Measurements from ENCODE around the gene CD248.
"Not testable (repeated sequence)": the region's sequence is repeated elsewhere in the genome, so short reads cannot be mapped to it uniquely, and the experiment has no call there.

Gene CD248

DNA sequence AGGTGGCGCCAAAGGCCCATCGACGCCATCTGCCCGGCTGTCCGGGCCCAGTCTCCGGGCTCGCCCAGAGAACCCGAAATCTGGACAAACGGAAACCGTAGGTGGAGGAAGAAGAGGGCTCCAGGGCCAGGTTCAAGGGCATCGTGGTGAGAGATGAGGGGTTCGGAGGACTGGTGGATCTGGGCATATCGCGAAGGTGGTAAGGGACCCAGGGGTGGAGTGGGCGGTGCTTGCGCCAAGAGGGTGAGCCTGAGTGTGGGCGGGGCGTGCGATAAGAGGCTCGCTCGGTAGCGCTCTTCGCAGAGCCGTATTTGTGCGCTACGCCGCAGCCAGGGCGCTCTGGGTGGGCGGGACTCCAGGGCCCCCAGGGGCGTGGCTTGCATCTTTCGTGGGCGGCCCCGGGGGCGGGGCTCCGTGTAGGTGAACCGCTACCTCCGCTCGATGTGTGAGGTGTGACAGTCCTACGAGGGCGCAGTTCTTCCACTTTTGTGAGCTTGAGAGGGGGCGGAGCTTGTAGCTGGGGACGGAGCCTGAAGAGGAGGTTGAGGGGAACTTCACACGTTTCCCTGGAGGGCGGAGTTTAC lies 4.8 kb downstream of the CD248 start:
- peak; percentile 100 for DNase-seq

DNA sequence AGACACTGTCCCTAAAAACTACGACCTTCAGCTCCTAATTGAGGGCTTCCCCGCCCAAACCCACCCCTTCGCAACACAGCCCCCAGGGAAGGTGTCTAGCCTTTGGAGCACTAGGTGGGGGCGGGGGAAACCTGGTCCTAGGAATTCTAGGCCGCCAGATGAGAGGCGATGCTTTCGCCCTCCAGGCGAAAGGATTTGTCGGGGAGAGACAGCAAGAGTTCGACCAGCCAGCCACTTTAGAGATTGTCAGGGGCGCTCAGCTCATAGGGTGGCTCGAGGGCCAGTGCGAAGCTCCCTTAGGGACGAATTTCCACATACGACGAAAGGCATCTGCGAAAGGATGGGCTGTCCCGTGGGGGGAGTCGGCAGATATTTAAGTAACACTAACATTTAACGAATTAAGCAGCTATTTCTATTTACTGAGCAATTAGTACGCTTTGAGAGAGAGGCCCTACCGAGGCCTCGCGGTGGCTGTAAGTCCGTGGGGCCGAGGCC lies 5.3 kb downstream of the CD248 start:
- DNase-seq: no peak

DNA sequence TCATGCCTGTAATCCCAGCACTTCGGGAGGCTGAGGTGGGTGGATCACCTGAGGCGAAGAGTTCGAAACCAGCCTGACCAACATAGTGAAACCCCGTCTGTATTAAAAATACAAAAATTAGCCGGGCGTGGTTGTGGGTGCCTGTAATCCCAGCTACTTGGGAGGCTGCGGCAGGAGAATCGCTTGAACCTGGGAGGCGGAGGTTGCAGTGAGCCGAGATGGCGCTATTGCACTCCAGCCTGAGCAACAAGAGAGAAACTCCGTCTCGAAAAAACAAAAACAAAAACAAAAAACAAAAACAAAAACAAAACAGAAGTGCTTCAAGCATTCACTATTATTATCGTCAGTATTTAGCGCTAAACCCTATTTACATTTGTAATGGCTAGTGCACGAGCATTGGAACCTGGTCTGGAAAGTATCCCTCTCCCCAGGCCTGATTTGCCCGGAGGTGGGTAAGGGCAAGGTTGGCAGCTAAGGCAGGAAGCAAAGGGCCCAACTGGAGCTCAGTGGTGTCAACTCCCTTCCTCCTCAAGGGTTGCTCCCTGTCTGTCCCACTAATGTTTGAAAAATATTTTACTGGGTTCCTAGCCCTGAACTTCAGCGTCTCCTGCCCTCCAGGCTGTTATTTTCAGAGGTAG lies 5.9 kb downstream of the CD248 start:
- not testable (repeated sequence) for DNase-seq

DNA sequence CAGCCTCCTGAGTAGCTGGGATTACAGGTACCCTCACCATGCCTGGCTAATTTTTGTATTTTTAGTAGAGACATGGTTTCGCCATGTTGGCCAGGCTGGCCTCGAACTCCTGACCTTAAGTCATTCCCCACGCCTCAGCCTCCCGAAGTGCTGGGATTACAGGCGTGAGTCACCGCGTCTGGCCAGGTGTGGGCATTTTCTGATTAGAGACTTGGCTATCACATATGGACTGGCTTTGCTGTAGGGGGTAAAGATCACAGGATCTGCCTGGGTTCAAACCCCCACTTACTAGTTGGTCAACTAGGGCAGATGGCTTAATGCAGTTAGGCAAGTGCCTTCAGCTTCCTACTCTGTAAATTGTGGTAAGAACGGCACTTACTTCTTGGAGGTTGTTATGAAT lies 6.5 kb downstream of the CD248 start:
- no peak for DNase-seq

DNA sequence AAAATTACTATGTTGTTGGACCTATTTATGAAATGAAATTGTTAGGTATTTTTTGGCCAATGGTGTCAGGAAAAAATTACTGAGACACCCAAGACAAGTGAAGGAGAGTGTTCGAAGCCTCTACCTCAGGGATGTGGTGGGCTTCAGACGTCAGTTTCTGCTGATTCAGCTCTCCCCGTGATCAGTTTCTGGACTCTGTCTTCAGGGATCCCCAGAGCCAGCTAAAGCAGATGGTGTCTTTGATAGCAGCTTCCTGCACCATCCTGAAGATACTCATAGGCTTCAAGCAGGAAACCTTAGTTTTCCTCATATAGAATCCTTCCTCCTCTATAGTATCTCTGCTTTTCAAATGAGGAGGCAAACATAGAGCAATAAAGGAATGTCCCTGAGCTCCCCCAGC lies 7.4 kb downstream of the CD248 start:
- DNase-seq: no peak

DNA sequence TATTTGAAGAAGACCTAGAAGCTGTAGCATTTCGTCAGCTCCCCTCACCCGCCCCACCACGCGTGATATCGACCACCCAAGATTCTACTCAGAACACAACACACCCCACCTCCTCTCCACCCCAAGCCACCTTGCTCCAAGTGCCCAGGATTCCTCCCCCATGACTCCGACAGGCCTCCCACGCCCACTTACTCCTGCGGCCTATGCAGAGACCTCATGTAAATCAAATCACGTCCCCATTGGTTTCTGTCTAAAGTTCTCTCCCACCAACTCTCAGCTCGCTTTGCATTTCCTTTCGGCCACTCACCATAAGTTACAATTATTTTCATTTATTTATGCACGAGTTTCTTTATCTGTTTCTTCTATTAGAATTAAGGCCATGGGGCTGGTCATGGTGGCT lies 14.2 kb downstream of the CD248 start:
- no peak for DNase-seq

DNA sequence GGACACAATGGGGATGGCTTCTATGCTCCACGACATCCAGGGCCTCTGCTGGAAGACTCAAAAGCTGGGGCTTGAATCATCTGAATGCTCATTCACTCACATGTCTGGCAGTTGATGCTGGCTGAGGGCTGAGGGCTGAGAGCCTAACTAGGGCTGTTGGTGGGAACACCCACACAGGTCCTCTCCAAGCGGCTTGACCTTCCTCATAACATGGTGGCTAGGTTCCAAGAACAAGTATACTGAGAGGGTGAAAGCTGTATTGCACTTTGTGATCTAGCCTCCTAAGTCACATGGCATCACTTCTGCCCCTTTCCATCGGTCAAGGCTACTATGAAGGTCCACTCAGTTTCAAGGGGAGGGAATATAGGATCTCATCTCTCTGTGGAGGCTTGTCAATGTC lies 17.7 kb downstream of the CD248 start:
- DNase-seq: no peak

DNA sequence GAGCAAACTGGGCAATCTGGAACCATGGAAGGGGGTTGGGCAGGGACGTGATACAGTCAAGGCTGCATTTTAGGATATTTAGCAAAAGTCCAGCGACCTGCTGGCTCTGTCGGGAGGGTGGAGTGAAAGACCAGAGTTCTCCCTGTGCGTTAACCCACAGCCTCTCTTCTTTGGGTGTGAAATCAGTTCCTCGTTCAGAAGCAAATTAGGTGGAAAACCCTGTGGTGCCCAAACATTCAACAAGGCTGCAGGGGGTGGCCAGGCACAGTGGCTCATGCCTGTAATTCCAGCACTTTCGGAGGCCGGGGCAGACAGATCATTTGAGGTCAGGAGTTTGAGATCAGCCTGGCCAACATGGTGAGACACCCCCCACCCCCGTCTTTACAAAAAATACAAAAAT lies 19.2 kb downstream of the CD248 start:
- DNase-seq: no peak

DNA sequence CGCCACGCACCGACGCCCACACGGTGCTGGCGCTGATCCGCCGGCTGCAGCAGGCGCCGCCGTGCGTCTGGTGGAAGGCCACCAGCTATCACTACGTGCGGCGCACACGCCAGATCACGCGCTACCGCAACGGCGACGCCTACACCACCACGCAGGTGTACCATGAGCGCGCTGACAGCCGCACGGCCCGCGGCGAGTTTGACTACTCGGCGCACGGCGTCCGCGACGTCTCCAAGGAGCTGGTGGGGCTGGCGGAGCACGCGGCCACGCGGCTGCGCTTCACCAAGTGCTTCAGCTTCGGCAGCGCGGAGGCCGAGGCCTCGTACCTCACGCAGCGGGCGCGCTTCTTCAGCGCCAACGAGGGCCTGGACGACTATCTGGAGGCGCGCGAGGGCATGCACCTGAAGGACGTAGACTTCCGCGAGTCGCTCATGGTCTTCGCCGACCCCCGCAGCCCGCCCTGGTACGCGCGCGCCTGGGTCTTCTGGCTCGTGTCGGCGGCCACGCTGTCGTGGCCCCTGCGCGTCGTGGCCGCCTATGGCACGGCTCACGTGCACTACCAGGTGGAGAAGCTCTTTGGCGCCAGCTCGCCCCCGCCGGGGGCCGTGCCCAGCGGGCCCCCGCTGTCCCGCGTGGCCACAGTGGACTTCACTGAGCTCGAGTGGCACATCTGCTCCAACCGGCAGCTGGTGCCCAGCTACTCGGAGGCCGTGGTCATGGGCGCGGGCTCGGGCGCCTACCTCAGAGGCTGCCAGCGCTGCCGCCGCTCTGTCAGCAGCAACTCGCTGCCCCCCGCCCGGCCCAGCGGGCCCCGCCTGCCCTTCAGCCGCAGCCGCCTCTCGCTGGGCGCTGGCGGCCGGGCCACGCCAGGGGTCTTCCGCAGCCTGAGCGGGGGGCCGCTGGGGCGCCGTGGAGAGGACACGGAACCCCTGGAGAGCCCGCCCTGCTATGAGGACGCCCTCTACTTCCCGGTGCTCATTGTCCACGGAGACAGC lies 21.9 kb downstream of the CD248 start:
- no peak for DNase-seq

DNA sequence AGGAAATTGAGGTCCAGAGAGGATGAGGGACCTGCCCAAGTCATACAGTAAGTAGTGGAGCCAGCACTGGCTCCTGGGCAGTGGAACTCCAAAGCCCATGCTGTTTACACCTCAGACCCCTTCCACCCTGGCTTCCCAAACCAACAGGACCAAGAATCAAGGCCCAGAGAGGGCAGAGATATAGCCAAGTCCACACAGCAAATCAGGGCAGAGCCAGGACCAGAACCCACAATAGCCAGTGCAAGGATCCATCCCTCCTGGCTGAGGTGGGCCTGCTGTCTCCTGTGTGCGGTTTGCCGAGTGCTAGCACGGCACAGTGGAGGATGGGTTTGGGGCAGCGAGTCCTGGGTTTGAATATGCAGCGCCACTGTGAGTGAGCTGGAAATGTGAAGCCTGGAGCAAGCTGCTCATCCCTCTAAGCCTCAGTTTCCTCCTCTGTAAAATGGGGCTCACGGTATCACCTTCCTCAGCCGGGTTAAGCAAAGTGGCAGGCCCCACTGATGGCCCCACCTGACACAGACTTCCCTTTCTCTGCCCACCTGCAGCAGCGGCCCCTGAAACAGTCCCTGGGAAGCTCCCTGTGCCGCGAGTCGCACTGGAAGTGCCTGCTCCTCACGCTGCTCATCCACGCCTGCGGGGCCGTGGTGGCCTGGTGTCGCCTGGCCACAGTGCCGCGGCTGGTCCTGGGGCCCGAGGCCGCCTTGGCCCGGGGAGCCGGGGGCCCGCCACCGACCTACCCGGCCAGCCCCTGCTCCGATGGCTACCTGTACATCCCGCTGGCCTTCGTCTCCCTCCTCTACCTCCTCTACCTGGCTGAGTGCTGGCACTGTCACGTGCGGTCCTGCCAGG lies 22.8 kb downstream of the CD248 start:
- DNase-seq: no peak

DNA sequence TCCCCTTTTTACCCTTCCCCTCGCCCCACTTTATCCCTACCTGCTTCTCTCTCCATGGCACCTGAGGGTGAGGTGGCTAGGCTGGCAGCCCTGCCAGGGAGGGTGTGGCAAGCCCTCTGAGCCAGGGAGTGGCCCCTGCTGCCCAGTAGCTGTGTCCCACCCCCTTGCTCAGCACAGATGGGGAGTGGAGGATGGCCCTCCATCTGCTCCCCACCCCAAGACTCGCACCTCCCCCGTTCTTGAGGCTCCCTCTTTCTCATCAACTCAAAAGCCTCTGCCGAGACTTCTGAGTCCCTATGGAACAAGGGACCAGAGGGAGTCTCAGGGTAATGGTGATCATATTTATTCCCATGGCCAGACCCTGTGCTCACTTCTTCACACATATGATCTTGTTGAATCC lies 23.5 kb downstream of the CD248 start:
- no peak for DNase-seq

DNA sequence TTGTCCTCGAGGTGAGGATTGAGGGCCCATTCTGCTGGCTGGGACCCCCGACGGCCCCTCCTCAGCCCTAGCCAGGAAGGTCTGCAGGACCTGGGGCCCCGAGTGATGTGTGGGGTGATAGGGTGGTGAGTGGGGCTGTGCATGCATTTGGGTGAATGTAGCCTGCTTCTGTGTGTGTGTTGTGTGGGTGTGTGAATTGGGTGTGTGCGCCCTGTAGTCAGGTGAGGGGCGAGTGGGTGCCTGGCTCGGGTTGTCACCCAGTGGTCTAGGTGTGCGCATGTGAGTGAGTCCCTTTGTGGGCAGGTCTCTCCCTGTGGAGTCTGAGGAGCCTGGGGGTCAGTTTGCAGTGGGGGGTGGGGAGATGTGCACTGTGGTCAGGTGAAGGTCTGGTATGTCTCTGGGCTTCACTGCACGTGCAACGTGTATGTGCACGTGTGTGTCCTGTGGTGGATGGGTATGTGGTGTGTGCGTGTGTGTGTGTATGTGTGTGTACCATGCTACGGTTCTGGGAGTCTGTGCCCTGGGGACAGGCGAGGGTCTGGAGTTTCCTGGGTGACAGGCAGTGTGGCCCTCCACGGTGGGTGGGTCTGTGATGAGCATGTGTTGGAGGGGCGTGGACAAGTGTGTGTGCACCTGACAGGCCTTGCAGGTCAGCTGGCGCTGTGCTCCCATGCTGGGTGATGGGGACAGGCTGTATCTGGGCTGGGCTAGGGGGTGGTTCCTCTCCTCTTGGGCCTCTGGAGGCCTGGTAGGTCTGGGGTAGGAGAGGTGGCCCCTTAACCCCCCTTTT lies 24.1 kb downstream of the CD248 start:
- no peak for DNase-seq

DNA sequence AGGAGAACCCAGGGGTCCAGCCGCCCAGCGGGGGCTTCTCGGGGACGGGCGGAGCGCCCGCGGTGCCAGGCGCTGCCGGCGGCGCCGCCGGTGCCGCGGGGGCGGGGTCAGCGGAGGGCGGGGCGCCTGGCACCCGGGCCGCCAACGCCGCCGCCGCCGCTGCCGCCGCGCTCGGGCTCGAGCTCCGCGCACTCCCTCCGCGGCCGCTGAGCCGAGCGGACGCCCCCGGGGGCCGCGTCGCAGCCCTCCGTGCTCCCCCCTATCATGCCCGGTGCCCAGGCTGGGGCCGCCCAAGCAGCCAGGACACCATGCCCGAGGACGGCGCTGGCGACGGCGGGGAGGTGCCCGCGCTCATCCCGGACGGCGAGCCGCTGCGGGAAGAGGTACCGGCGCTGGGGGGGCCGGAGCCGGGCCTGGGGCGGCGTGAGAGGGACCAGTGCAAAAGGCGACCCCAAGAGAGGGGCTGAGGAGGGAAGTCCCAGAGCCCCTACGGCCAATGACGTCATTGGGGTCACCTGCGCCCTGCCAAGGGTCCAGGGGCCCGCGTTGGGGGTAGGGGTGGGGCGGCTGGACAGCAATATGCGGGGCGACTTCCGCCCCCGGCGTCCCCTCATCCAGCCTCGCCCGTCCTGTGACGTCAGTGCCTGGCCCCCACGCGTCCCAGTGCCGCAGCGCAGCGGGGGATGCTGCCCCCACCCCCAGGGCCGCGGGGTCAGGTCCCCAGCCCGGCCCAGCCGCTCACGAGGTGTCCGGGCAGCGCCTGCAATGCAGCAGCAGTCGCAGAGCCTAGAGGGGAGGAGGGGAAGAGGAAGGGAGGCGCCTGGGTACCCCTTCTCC lies 24.9 kb downstream of the CD248 start, which contains the start of gene TMEM151A:
TSS of gene TMEM151A (plus strand) at position 189 of the 837 bp plus-strand sequence. CDS start at position 309, 120 bp downstream.
- peak; percentile 51 for DNase-seq

DNA sequence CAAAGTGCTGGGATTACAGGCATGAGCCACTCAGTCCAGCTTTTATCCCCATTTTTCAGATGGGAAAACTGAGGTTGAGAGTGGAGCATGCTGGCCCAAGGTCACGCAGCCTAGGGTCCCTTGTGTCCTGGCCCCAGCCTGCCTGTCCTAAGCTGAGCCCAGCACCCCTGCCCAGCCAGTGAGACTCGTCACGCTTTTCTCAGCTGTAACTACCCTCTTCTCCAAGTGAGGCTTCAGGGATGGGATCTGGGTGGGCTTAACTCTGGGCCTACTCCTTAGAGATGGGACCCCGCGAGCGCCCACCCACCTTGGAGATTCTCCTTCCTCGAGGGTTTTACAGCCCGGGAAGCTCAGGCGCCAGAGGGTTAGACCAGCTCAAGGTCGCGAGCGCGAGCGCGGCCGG lies 25.5 kb downstream of the CD248 start:
- DNase-seq: no peak

DNA sequence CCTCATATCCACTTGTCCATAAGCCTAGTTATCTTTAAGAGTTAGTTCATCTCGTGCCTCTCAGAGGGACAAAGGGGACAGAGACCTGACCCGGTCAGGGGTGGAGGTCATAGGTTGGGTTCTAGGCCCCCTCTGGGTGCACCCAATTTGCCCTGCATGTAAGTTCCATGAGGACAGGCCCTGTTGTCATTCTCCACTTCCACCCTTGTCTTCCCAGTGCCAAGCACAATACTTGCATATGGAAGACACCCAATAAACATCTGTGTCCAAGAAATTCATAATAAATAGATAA lies 26.6 kb downstream of the CD248 start:
- no peak for DNase-seq

DNA sequence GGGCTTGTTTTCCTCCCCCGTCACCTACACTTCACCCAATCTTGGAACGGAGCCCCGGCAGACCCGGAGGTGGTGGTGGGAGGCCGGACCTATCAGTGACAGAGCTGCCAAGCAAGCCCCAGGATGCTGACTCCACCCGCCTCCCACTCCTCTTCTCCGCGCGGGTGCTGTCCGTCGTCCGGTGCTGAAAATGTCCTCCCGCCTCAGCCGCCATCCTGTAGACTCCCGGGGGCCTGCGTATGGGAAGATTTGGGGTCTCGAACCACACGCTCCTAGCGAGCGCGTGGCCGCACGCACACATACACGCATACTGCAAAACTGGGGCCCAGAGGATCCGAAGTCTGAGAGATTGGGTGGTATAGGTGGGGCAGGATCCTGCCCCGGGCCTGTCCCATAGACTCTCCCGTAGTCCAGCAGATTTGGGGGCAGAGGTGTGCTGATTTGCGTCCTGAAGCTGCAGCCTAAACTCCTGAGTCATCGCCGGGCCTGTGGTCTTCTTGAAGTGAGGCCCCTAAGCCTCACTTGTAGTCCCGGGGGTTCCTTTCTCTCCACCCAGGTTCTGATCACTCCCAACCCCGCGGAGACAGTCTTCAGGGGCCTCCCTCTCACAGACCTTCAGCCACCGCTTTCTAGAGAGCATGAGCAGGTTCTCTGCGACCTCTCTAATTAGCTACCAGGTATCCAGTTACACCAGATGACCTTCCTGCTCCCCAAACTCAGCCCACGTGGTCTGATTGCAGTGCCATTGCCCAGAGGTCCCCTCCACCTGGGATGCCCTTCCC lies 27.1 kb downstream of the CD248 start:
- DNase-seq: no peak

DNA sequence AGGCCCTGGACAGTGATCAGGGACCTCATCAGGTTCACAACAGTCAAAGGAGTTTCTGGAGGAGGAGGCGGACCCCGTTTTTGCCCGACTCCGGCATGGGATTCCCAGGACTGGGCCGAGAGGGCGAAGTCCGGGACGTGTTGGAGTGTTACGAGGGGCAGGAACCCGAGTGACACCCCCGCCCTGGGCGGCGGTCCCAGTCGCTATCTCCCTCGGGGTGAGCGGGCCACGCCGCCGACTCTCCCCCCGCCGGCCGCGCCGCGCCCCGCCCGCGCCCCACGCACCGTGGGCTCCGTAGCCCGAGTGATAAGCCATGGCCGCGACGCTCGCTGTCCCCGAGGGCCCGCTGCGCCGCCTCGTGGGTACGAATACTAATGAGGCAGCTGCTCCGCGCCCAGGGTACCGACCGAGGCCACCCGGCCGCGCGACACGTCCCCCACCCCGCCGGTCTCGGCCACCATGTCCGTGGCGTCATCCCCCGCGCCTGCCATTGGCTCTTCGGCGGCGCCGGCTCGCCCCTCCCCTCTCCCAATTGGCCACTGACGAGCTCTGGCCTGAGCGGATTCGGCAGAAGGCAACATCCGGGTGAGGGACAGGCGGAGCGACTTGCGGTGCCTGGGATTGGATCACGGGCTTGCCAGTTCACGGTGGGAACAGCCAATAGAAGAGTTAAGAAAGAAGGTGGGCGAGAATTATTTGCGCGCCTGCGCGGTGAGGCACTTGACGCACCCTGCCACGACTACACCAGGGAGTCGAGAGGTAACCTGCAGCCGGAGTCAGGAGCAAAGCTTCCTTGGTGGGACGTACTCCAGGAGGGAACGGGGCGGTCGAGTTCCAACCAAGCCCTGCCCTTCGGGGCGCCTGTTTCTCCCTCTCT lies 27.9 kb downstream of the CD248 start, which contains the start of gene YIF1A:
TSS of gene YIF1A (minus strand) at position 473 of the 877 bp plus-strand sequence. CDS start at position 315, 158 bp downstream.
- peak; percentile 95 for DNase-seq

DNA sequence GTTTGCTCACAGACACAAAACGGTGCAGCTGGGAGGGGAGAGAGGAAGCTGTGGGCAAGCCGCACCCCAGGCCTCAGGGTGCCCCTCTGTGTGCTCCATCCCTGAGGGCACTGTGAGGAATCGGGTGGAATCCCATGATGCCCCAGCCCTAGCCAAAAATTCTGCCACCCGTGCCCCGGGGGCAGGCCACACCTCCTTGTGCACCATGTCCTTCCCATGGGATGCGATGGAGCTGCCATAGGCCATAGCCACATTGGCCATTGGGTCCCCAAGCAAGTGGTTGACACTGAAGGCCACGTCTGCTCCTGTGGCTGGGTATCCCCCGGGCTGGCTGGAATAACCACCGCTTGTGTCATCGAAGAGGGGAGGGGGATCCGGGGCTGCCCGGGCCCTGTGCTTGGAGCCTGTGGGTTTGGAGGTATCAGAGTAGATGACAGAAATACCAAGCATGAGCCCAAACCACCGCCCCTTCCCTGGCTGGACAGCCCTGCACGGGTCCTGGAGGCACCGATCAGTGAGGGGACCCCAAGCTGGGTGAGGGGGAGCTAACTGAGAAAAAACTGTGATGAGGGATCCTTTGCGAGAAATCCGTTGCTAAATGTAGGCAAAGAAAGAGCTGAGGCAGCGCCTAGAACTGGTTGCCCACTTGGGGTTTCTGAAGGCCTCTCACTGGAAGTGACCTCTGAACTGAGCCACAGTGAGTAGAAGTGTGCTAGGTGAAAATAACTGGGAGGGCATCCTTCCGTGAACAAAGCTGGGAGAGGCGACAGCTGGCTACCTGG lies 28.8 kb downstream of the CD248 start:
- no peak for DNase-seq

Measured in activated T-cell treated with anti-CD3 and anti-CD28 coated beads, Interleukin-2, amount 50 U/mL, for 1 hour (primary cell).